Measurements from ENCODE around the gene NHLH1. TPM values are rescaled to one million over a fixed set of nuclear protein-coding genes. Genes with fewer than 3 reads are reported as not detected.

Gene NHLH1
- total RNA-seq, 1 donor from 2014 or later = not detected

- DNase-seq (ENCODE audit: low spot score) = no peak
These were observed 8.8 kb upstream of the NHLH1 start for GRCh38 chr1:160358073-160358472.

DNA sequence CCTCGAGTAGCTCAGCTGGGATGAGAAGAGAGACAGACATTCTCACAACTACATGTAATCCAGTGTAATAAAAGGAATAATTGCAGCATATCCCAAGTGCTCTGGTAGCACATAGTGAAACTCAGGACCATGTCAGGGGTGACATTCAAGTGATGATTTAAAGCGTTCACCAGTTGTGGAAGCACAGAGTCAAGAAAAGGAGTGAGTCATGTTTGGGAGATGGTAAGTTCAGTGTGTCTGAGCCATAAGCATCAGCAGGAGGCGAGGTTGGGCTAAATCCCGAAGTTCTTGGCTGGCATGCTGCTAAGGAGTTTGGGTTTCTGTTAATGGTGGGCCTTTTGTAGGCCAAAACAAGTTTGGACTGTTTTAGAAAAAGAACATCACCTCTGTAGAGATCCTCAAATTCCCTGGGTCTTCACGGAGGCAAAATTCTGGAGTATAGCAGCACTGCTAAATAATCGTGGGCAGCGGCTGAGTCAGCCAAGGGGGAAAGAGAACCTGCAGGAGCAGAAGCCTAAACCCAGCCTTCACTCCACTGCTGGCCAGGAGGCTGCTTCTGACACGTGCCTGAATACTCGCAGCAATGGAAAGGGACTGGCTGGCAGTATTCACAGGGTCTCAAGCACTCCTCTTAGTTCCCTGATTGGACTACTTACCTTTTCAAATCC, 7.2 kb upstream of the NHLH1 start:
- no peak for DNase-seq (ENCODE audit: low spot score)

DNA sequence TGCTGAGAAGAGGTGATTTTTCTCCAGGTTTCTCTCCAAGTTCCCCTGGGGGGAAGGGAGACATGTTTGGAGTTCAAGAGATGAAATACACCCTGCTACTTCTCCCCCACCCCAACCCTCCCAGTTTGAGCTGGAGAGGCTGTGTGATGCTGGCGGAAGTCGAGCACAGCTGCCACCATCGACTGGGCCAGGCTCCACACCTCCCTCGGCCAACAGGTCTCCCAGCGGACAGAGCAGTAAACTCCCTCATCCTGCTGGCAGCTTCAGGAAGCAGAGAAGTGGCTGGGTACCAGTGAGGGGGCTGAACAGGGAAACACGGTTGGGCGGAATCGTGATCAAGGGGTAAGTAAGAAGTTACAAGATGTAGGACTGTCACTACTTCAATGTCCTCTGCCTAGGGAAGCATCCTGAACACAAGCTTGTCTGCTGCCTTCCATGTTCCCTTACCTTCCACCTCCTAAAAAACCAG, 6.6 kb upstream of the NHLH1 start:
- DNase-seq (ENCODE audit: low spot score) = no peak

DNA sequence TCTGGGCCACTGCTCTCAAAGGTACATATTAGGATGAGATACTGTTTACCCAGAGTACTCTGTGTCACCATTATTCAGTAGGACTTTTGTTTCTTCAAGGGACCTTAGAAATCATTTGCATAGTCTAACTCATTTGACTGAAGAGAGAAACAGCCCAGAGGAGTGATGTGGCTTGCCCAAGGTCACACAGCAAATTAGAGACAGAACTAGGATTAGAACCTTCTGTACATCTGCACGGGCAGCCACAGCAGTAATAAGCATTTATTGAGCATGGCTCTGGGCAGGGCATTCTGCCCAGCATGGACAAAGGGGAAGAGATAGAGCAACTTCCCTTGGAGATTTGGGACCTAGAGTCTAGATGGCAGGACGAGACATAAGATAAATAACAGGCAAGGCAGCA, 5.7 kb upstream of the NHLH1 start:
- DNase-seq (ENCODE audit: low spot score) = no peak

GRCh38 chr1:160361814-160362167, 5.1 kb upstream of the NHLH1 start:
- DNase-seq (ENCODE audit: low spot score) = no peak

- no peak for DNase-seq (ENCODE audit: low spot score)
These were observed 4.5 kb upstream of the NHLH1 start for GRCh38 chr1:160362168-160362957.

GRCh38 chr1:160363010-160363409, 3.9 kb upstream of the NHLH1 start:
- DNase-seq (ENCODE audit: low spot score) = no peak

GRCh38 chr1:160363951-160364735, 2.7 kb upstream of the NHLH1 start:
- no peak for DNase-seq (ENCODE audit: low spot score)

- no peak for DNase-seq (ENCODE audit: low spot score)
These were observed 1.5 kb upstream of the NHLH1 start for GRCh38 chr1:160365325-160365724.

GRCh38 chr1:160367516-160367900, 637 bp downstream of the NHLH1 start:
- DNase-seq (ENCODE audit: low spot score) = no peak

- no peak for DNase-seq (ENCODE audit: low spot score)
These were observed 1.4 kb downstream of the NHLH1 start for GRCh38 chr1:160367934-160368923.

DNA sequence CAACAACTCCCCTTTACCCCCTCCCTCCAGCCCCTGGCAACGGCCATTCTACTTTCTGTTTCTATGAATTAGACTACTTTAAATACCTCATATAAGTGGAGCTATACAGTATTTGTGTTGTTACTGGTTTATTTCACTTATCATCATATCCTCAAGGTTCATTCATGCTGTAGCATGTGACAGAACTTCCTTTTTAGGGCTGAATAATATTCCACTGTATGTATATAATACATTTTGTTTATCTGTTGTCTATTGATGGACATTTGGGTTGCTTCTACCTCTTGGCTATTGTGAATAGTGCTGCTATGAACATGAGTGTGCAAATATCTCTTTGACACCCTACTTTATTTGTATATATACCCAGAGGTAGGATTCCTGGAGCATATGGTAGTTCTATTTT, 2.2 kb downstream of the NHLH1 start:
- no peak for DNase-seq (ENCODE audit: low spot score)

DNA sequence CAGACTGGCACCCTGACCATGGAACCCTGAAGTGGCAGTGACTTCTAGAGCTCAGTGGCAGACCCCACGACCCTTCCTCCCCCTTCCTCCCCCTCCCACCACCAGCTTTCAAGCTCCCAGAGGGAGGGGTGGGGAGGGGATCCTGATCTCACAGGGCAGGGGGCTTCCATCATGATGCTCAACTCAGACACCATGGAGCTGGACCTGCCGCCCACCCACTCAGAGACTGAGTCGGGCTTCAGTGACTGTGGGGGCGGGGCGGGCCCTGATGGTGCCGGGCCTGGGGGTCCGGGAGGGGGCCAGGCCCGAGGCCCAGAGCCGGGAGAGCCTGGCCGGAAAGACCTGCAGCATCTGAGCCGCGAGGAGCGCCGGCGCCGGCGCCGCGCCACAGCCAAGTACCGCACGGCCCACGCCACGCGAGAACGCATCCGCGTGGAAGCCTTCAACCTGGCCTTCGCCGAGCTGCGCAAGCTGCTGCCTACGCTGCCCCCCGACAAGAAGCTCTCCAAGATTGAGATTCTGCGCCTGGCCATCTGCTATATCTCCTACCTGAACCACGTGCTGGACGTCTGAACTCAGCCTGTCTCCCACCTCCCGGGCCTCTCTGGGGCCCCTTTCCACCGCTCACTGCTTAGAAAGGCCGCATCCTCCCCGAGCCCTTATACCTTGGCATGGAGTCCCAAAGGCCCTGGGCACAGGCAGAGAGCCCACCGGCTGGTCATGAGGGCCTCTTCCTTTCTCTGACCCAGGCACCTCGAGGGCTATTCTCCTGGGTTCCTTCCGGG, 3.9 kb downstream of the NHLH1 start:
- no peak for DNase-seq (ENCODE audit: low spot score)

DNA sequence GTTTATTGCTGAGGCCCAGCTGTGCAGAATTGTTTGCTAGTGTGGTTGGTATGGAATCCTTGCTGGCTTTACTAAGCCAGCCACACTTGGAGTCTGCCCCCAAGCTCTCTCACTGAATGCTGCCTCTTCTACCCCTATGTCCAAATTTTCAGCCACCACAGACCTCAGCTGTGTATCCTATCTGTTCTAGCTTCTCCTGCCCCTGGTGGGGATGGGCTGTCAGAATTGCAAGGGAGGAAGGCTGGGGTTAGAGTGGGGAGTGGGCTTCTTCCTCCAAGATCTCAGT, 4.4 kb downstream of the NHLH1 start:
- no peak for DNase-seq (ENCODE audit: low spot score)

DNA sequence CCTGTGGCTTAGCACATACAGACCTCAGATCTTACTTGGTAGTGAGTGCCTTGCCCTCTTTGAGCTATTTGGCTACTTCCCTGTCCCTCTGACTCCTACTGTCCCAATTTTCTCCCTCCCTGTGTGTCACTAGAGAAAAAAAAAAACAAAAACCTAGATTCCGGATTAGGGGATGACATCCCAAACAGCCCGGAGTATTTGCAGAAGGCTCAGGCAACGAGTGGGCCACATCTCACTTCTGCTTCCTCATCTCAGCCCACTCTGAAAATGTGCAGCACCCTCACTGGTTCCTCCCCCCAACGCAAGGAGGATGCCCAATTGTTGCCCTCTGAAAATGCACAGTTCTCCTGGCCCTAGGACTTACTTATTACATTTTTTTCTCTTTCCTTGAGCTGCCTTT, 4.9 kb downstream of the NHLH1 start:
- no peak for DNase-seq (ENCODE audit: low spot score)

DNA sequence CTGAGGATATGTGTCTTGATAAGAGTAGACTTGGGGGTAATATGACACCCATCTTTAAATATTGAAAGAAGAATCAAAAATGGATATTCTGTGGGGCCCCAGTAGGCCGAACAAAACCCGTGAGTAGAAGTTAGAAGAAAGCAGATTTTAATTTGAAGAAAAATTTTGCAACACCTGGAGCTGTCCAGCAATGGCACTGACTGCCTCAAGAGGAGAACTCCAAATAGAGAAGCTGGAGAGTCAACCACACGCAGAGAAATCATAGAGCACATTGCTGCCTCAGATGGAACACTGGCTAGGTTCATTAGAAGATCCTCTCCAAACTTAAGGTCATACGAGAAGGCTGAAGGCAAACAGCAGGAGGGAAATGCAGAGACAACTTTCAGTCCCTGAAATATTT, 6.8 kb downstream of the NHLH1 start:
- no peak for DNase-seq (ENCODE audit: low spot score)

GRCh38 chr1:160374306-160375110, 7.6 kb downstream of the NHLH1 start:
- no peak for DNase-seq (ENCODE audit: low spot score)

DNA sequence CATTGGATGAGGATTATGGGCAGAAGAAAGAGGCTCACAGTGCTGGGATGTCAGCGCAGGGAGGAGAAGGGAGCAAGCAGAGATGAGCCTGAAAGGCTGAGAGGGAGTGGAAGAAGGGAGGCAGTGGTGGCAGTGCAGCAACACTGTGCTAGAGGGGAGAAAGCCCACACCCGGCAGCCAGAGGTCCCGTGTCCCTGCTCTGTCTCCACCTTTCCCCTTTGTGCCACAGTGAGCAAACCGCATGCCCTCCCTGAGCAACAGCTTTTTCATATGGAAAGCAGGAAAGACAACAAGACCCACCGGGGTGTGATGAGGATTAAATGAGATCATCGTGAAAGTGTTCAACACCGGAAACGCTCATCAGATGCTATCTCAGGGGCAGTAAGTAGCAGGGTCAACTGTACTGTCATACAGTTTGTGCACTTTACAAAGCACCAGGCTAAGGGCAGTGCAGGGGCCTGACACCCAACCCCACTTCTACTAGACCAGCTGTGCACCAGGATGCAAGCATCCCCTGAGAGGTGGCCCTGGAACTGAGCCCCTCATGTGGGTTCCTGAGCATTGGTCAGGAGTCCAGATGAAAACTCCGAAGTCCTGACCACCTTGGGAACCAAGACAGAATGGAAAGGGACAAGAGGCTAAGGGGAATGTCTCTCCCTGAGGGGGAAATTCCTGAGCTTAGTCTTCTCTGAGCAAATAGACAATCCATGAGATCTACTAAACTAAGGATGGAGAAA, 9.1 kb downstream of the NHLH1 start:
- DNase-seq (ENCODE audit: low spot score) = no peak

GRCh38 chr1:160376525-160377131, 9.8 kb downstream of the NHLH1 start:
- DNase-seq (ENCODE audit: low spot score) = peak; percentile 26
